OCI-LY3 (cell line): ENCODE data around the gene LETMD1.
"Not testable (repeated sequence)": the region's sequence is repeated elsewhere in the genome, so short reads cannot be mapped to it uniquely, and the experiment has no call there.

Source experiments
- CTCF ChIP-seq: fragments of 200-600, 300-600 bp; sonication (generic); IDR thresholded peaks from 2 replicates; pipeline ENCODE4 v1.5.1; 2014; ENCODE audit warnings: antibody characterized with exemption, low read length, low read depth
- EZH2phosphoT487 ChIP-seq: fragments of 200-600 bp; shearing (Covaris generic); IDR thresholded peaks from 2 replicates; pipeline ENCODE4 v1.6.1; 2018; ENCODE audit warnings: antibody characterized with exemption, mixed run types, low read depth

- not testable (repeated sequence) for TF ChIP-seq CTCF, EZH2phosphoT487
Measured at GRCh38 chr12:51078346-51078745, 30.2 kb downstream of the LETMD1 start.
